SU-DHL-6 (cell line): ENCODE results near the gene HECTD4.
"Not testable (repeated sequence)": the region's sequence is repeated elsewhere in the genome, so short reads cannot be mapped to it uniquely, and the experiment has no call there.

Source experiments
- H2AFZ ChIP-seq: fragments of 200-600 bp; sonication (generic); 2 replicates; pipeline ENCODE4 v1.6.1; 2014; ENCODE audit warnings: low read depth, mild to moderate bottlenecking, moderate library complexity, mixed read lengths, antibody characterized with exemption, low read length; ENCODE audit not compliant: severe bottlenecking
- H3F3A ChIP-seq: fragments of 200-600 bp; shearing (Covaris generic); 2 replicates; pipeline ENCODE4 v1.6.0; 2016; ENCODE audit warnings: antibody characterized with exemption, mild to moderate bottlenecking; ENCODE audit not compliant: insufficient read depth
- H3K27ac ChIP-seq: fragments of 200-600 bp; sonication (generic); 2 replicates; pipeline ENCODE4 v1.5.1; 2016; ENCODE audit warnings: low read depth, mild to moderate bottlenecking, low read length, moderate library complexity, mixed read lengths
- H3K27me3 ChIP-seq: fragments of 200-600 bp; sonication (generic), shearing (Covaris generic); 2 replicates; pipeline ENCODE4 v1.6.0; 2014; ENCODE audit warnings: mild to moderate bottlenecking, low read length
- H3K36me3 ChIP-seq: fragments of 200-600 bp; sonication (generic); 2 replicates; pipeline ENCODE4 v1.6.1; 2014; ENCODE audit warnings: mild to moderate bottlenecking, low read length, mixed read lengths
- H3K4me2 ChIP-seq: fragments of 300-600, 200-600 bp; shearing (Covaris generic), sonication (generic); 2 replicates; pipeline ENCODE4 v1.6.0; 2014; ENCODE audit warnings: low read length, low read depth, mild to moderate bottlenecking; ENCODE audit not compliant: poor library complexity, severe bottlenecking
- H3K4me3 ChIP-seq: fragments of 200-600 bp; sonication (generic); 2 replicates; pipeline ENCODE4 v1.5.1; 2014; ENCODE audit warnings: antibody characterized with exemption, low read length, mild to moderate bottlenecking, mixed read lengths; ENCODE audit not compliant: insufficient read depth, poor library complexity, severe bottlenecking
- H3K79me2 ChIP-seq: fragments of 200-600 bp; sonication (generic); 2 replicates; pipeline ENCODE4 v1.6.1; 2014; ENCODE audit warnings: mild to moderate bottlenecking, low read length, moderate library complexity; ENCODE audit not compliant: insufficient read depth
- H3K9ac ChIP-seq: fragments of 200-600 bp; sonication (generic); 2 replicates; pipeline ENCODE4 v1.7.0; 2014; ENCODE audit warnings: mild to moderate bottlenecking, low read length
- H3K9me2 ChIP-seq: fragments of 200-600 bp; sonication (generic); replicated peaks from 2 replicates; pipeline ENCODE4 v1.6.1; 2014; ENCODE audit warnings: low read length; ENCODE audit not compliant: insufficient read depth
- H3K9me3 ChIP-seq: fragments of 200-600 bp; sonication (generic); 2 replicates; pipeline ENCODE4 v1.6.1; 2014; ENCODE audit warnings: low read length, mixed read lengths; ENCODE audit not compliant: insufficient read depth
- H4K20me1 ChIP-seq: fragments of 200-600 bp; sonication (generic); 2 replicates; pipeline ENCODE4 v1.6.1; 2014; ENCODE audit warnings: low read depth, mild to moderate bottlenecking, antibody characterized with exemption, low read length, moderate library complexity, mixed read lengths
- CTCF ChIP-seq: fragments of 200-600 bp; sonication (generic); IDR thresholded peaks from one replicate; pipeline ENCODE4 v1.5.1; 2017; ENCODE audit warnings: antibody characterized with exemption, mild to moderate bottlenecking, low read length, moderate library complexity; ENCODE audit not compliant: insufficient read depth, poor library complexity, severe bottlenecking
- EZH2phosphoT487 ChIP-seq: fragments of 200-600 bp; sonication (generic), shearing (Covaris generic); conservative IDR thresholded peaks from 2 replicates; pipeline ENCODE4 v1.6.1; 2018; ENCODE audit warnings: mild to moderate bottlenecking, antibody characterized with exemption, low read length, moderate library complexity, mixed read lengths

The HECTD4 gene

GRCh38 chr12:112258926-112259325 lies 123.3 kb downstream of the HECTD4 start:
- no peak for TF ChIP-seq CTCF
- no peak for TF ChIP-seq EZH2phosphoT487
- Histone ChIP-seq H3K9me3 (no peaks in the 10 kb centered on the region), H2AFZ (no peak overlapping the region), H3K36me3 (peaks cover 10% of the 10 kb centered on the region; the same call in 1 of the 2 replicates), H3K4me3 (no peak overlapping the region), H3K4me2 (no peak overlapping the region), H4K20me1 (no peaks in the 10 kb centered on the region), H3K79me2 (no peaks in the 10 kb centered on the region), H3F3A (no peaks in the 10 kb centered on the region), H3K27me3 (no peaks in the 10 kb centered on the region), H3K9me2 (no peaks in the 10 kb centered on the region), H3K27ac (no peak overlapping the region), H3K9ac (no peak overlapping the region)

GRCh38 chr12:112256780-112257179 lies 125.5 kb downstream of the HECTD4 start:
- no peaks in the 10 kb centered on the region for H3K9me2 ChIP-seq
- no peaks in the 10 kb centered on the region for H3K9me3 ChIP-seq
- no peak overlapping the region for H2AFZ ChIP-seq
- no peaks in the 10 kb centered on the region for H3K79me2 ChIP-seq
- no peak overlapping the region for H3K4me2 ChIP-seq
- no peak overlapping the region for H3K4me3 ChIP-seq
- H3K9ac ChIP-seq = no peak overlapping the region
- TF ChIP-seq CTCF = no peak
- H3F3A ChIP-seq = no peaks in the 10 kb centered on the region
- no peaks in the 10 kb centered on the region for H4K20me1 ChIP-seq
- H3K36me3 ChIP-seq = peaks cover 6% of the 10 kb centered on the region; the same call in 1 of the 2 replicates
- no peaks in the 10 kb centered on the region for H3K27me3 ChIP-seq
- no peak overlapping the region for H3K27ac ChIP-seq

GRCh38 chr12:112252184-112252583 lies 130.0 kb downstream of the HECTD4 start:
- Histone ChIP-seq H3K9ac (no peak overlapping the region), H4K20me1 (no peaks in the 10 kb centered on the region), H3K27me3 (no peaks in the 10 kb centered on the region), H2AFZ (no peak overlapping the region), H3K9me2 (no peaks in the 10 kb centered on the region), H3K27ac (no peak overlapping the region), H3K36me3 (peaks cover 12% of the 10 kb centered on the region; the same call in 1 of the 2 replicates), H3F3A (no peaks in the 10 kb centered on the region), H3K9me3 (no peaks in the 10 kb centered on the region), H3K4me2 (no peak overlapping the region), H3K4me3 (no peak overlapping the region), H3K79me2 (no peaks in the 10 kb centered on the region)
- no peak for TF ChIP-seq CTCF
- TF ChIP-seq EZH2phosphoT487 = no peak

- not testable (repeated sequence) for H3K9ac ChIP-seq, H3K27ac ChIP-seq, H3K79me2 ChIP-seq, H3K4me2 ChIP-seq, H2AFZ ChIP-seq, H3K36me3 ChIP-seq, H4K20me1 ChIP-seq, H3K27me3 ChIP-seq, H3K4me3 ChIP-seq, H3K9me3 ChIP-seq, H3K9me2 ChIP-seq, H3F3A ChIP-seq
Measured at GRCh38 chr12:112244902-112245301, 137.3 kb downstream of the HECTD4 start.
